Upper lobe of right lung (tissue), 1 donor: ENCODE measurements around the gene C1QTNF1. TPM values are rescaled to one million over a fixed set of nuclear protein-coding genes. Genes with fewer than 3 reads are reported as not detected.

Experiments used
- ATAC-seq: fragments of 200-7000 bp; cut with Tn5 transposase; one replicate; pipeline ENCODE4 v1.9.1; 2020; ENCODE audit warnings: mild to moderate bottlenecking, moderate library complexity
- DNase-seq: peaks from one replicate; pipeline ENCODE4 v3.0.0-alpha.2; 2020
- H3K27ac ChIP-seq: fragments of 200-600 bp; one replicate; pipeline ENCODE4 v1.8.0; 2022
- H3K27me3 ChIP-seq: fragments of 200-600 bp; one replicate; pipeline ENCODE4 v1.8.0; 2022; ENCODE audit warnings: mild to moderate bottlenecking
- H3K36me3 ChIP-seq: fragments of 200-600 bp; one replicate; pipeline ENCODE4 v1.8.0; 2022
- H3K4me1 ChIP-seq: fragments of 200-600 bp; one replicate; pipeline ENCODE4 v1.8.0; 2022
- H3K4me3 ChIP-seq: fragments of 200-600 bp; one replicate; pipeline ENCODE4 v1.8.0; 2022; ENCODE audit warnings: mild to moderate bottlenecking
- H3K9me3 ChIP-seq: fragments of 200-600 bp; one replicate; pipeline ENCODE4 v1.8.0; 2022
- CTCF ChIP-seq: fragments of 200-600 bp; IDR thresholded peaks from one replicate; pipeline ENCODE4 v1.8.0; 2022; ENCODE audit warnings: antibody characterized with exemption
- intact Hi-C: fragments of 100-400 bp; cut with DNase I; formaldehyde crosslinking; loops from one replicate; pipeline ENCODE4 v1.11.0; 2022
- total RNA-seq: library from RNA; stranded (reverse); fragmentation: NEBNext Ultra II Directional; extraction: Animal tissue kit (Norgen Biotek cat#: 25700); gene quantifications from one replicate; pipeline ENCODE4 v1.2.1, GENCODE V29; 2021
- donor health status: DM: no; HTN: yes; CAD: no; lungs with severe emphysema.

C1QTNF1 gene
- total RNA-seq, 1 donor from 2014 or later: 28.3 TPM

- H3K4me1 ChIP-seq: peaks cover 9% of the 10 kb centered on the region
- H3K9me3 ChIP-seq: no peaks in the 10 kb centered on the region
- intact Hi-C loops: no loop called here
- DNase-seq: peak; percentile 80
- ATAC-seq: peak; percentile 81
- H3K36me3 ChIP-seq: peaks cover 84% of the 10 kb centered on the region
- H3K27ac ChIP-seq: peak overlapping the region; percentile 66
- H3K27me3 ChIP-seq: no peaks in the 10 kb centered on the region
- H3K4me3 ChIP-seq: no peak overlapping the region
- TF ChIP-seq CTCF: no peak
These were observed 28.1 kb upstream of the C1QTNF1 start for GRCh38 chr17:78995761-78996451.

- intact Hi-C loops: no loop called here
- DNase-seq (no peak), ATAC-seq (no peak)
- no peak overlapping the region for H3K27ac ChIP-seq
- no peaks in the 10 kb centered on the region for H3K27me3 ChIP-seq
- peaks cover 75% of the 10 kb centered on the region for H3K36me3 ChIP-seq
- TF ChIP-seq CTCF: no peak
- H3K9me3 ChIP-seq: no peaks in the 10 kb centered on the region
- H3K4me3 ChIP-seq: no peak overlapping the region
- peaks cover 9% of the 10 kb centered on the region for H3K4me1 ChIP-seq
These were observed 27.2 kb upstream of the C1QTNF1 start for GRCh38 chr17:78996781-78997201.

- no peak for DNase-seq
- Histone ChIP-seq H3K36me3 (peaks cover 70% of the 10 kb centered on the region), H3K4me3 (no peak overlapping the region), H3K9me3 (no peaks in the 10 kb centered on the region), H3K27ac (no peak overlapping the region), H3K4me1 (peaks cover 9% of the 10 kb centered on the region), H3K27me3 (no peaks in the 10 kb centered on the region)
- no peak for ATAC-seq
- no peak for TF ChIP-seq CTCF
- intact Hi-C loops: no loop called here
These were observed 26.7 kb upstream of the C1QTNF1 start for GRCh38 chr17:78997231-78997741.

GRCh38 chr17:78997881-78998280 lies 26.1 kb upstream of the C1QTNF1 start:
- Histone ChIP-seq H3K27ac (no peak overlapping the region), H3K4me1 (peaks cover 9% of the 10 kb centered on the region), H3K9me3 (no peaks in the 10 kb centered on the region), H3K36me3 (peaks cover 66% of the 10 kb centered on the region), H3K27me3 (no peaks in the 10 kb centered on the region), H3K4me3 (no peak overlapping the region)
- DNase-seq: no peak
- no peak for ATAC-seq
- TF ChIP-seq CTCF: no peak
- intact Hi-C loops: no loop called here

GRCh38 chr17:78998311-78999055 lies 25.5 kb upstream of the C1QTNF1 start:
- peak overlapping the region; percentile 11 for H3K27ac ChIP-seq

More at GRCh38 chr17:78998311-78999055, 25.5 kb upstream of the C1QTNF1 start:
- no peaks in the 10 kb centered on the region for H3K9me3 ChIP-seq
- no peak for TF ChIP-seq CTCF
- DNase-seq: peak; percentile 73
- peak; percentile 29 for ATAC-seq
- peaks cover 9% of the 10 kb centered on the region for H3K4me1 ChIP-seq
- H3K36me3 ChIP-seq: peaks cover 63% of the 10 kb centered on the region
- intact Hi-C loops: no loop called here
- no peak overlapping the region for H3K4me3 ChIP-seq
- H3K27me3 ChIP-seq: no peaks in the 10 kb centered on the region
